ENCODE data around the gene BAMBI. TPM values are rescaled to one million over a fixed set of nuclear protein-coding genes. Genes with fewer than 3 reads are reported as not detected.

The BAMBI gene
- polyA plus RNA-seq, 4 donors = 44.5 to 57.1 (median 50.3) TPM

GRCh38 chr10:28730031-28730778, 52.9 kb downstream of the BAMBI start:
- no peak for DNase-seq (ENCODE audit: low read depth in 4 of 4, low spot score in 3 of 4)

- DNase-seq (ENCODE audit: low read depth in 4 of 4, low spot score in 3 of 4) = no peak
These were observed 54.8 kb downstream of the BAMBI start for GRCh38 chr10:28732091-28732490.

Other genes starting within 250 kb of the BAMBI start
- gene WAC, start 144.4 kb upstream of the BAMBI start, polyA plus RNA-seq (ENCODE audit: insufficient read length in 4 of 4) = 100 to 1,000 TPM; 128 to 170 (median 159) TPM